ENCODE results near the gene MYH16.

GRCh38 chr7:99224899-99225265 lies 47.8 kb upstream of the MYH16 start:
- TF ChIP-seq CTCF (IDR thresholded peaks at IDR 0.05 in 8 of 11, conservative IDR thresholded peaks at IDR 0.05 in 3 of 11) (no peak), POLR2A (IDR thresholded peaks at IDR 0.05) (no peak)
